GM19035 (cell line): ENCODE data around the gene PDE3B.

Source experiments
- ATAC-seq: cut with Tn5 transposase; IDR thresholded peaks from one replicate; pipeline ENCODE4 v1.9.1; 2021; ENCODE audit not compliant: unreplicated experiment

PDE3B gene

GRCh38 chr11:14908214-14908880 is 264.7 kb downstream of the PDE3B start:
- ATAC-seq: peak; percentile 24

GRCh38 chr11:14914536-14914935 is 270.9 kb downstream of the PDE3B start:
- no peak for ATAC-seq

- no peak for ATAC-seq
These were observed 272.8 kb downstream of the PDE3B start for GRCh38 chr11:14916403-14916802.
